HEK293 (cell line): ENCODE data around the gene NAE1.
A peak's percentile ranks its signal among the peaks of the same experiment; 100 is the strongest.

Experiments
- CTCF ChIA-PET: fragments of 350-600 bp; formaldehyde crosslinking; extraction: SDS; loops from one replicate; lab custom pipeline; 2021; ENCODE audit warnings: antibody characterized with exemption; lab: Yijun Ruan, JAX
- POLR2A ChIA-PET: fragments of 300-600 bp; formaldehyde crosslinking; extraction: SDS; loops from one replicate; lab custom pipeline; 2020; ENCODE audit warnings: antibody characterized with exemption, inconsistent platforms; lab: Yijun Ruan, JAX
- H3K27ac ChIP-seq: fragments of 200-500 bp; sonication (Bioruptor generic); 2 replicates; pipeline ENCODE4 v1.5.1; 2014; ENCODE audit warnings: low read depth, low read length, control low read depth, inconsistent platforms; ENCODE audit errors: extremely low read depth
- H3K36me3 ChIP-seq, 2 experiments: fragments of 200-500 bp in 1 of 2; sonication (Bioruptor generic) in 1 of 2; 1 replicate in 1 of 2; 2 replicates in 1 of 2; pipeline ENCODE4 v1.5.1; 2014 to 2017; ENCODE audit warnings: inconsistent platforms in 2 of 2, low read length in 2 of 2; ENCODE audit not compliant: control insufficient read depth in 2 of 2, insufficient read depth in 1 of 2
- H3K4me1 ChIP-seq: fragments of 200-500 bp; sonication (Bioruptor generic); 2 replicates; pipeline ENCODE4 v1.5.1; 2014; ENCODE audit warnings: mild to moderate bottlenecking, low read length, inconsistent platforms; ENCODE audit not compliant: control insufficient read depth, insufficient read depth
- H3K4me3 ChIP-seq: 2 replicates; pipeline ENCODE4 v1.5.1; 2011; ENCODE audit warnings: low read depth, mild to moderate bottlenecking, control low read depth, low read length, moderate library complexity
- H3K9me3 ChIP-seq: fragments of 200-500 bp; sonication (Bioruptor generic); 2 replicates; pipeline ENCODE4 v1.5.1; 2014; ENCODE audit warnings: low read depth, low read length, inconsistent platforms; ENCODE audit not compliant: control insufficient read depth, insufficient read depth
- BCL11A ChIP-seq: fragments of 450-650 bp; formaldehyde crosslinking; IDR thresholded peaks from 2 replicates; pipeline ENCODE4 v1.5.1; 2016; ENCODE audit warnings: low read depth, missing biosample characterization, missing genetic modification characterization
- GLIS1 ChIP-seq: fragments of 450-650 bp; formaldehyde crosslinking; IDR thresholded peaks from 2 replicates; pipeline ENCODE4 v1.5.1; 2016; ENCODE audit warnings: missing biosample characterization, missing genetic modification characterization
- ZBTB1 ChIP-seq: fragments of 450-650 bp; formaldehyde crosslinking; IDR thresholded peaks from 2 replicates; pipeline ENCODE4 v1.5.1; 2016; ENCODE audit warnings: missing biosample characterization, missing genetic modification characterization
- ZIC2 ChIP-seq: fragments of 450-650 bp; formaldehyde crosslinking; IDR thresholded peaks from 2 replicates; pipeline ENCODE4 v1.5.1; 2016; ENCODE audit warnings: missing biosample characterization, missing genetic modification characterization
- ZNF10 ChIP-seq: fragments of 450-650 bp; formaldehyde crosslinking; IDR thresholded peaks from 2 replicates; pipeline ENCODE4 v1.5.1; 2017; ENCODE audit warnings: missing biosample characterization, missing genetic modification characterization
- ZNF121 ChIP-seq: fragments of 450-650 bp; formaldehyde crosslinking; IDR thresholded peaks from 2 replicates; pipeline ENCODE4 v1.5.1; 2016; ENCODE audit warnings: missing biosample characterization, missing genetic modification characterization
- ZNF132 ChIP-seq: fragments of 450-650 bp; formaldehyde crosslinking; IDR thresholded peaks from 2 replicates; pipeline ENCODE4 v1.5.1; 2017; ENCODE audit warnings: missing biosample characterization, missing genetic modification characterization, borderline replicate concordance
- ZNF2 ChIP-seq: fragments of 450-650 bp; formaldehyde crosslinking; IDR thresholded peaks from 2 replicates; pipeline ENCODE4 v1.5.1; 2016; ENCODE audit warnings: missing biosample characterization, missing genetic modification characterization
- ZNF335 ChIP-seq: fragments of 450-650 bp; formaldehyde crosslinking; conservative IDR thresholded peaks from 2 replicates; pipeline ENCODE4 v1.5.1; 2016; ENCODE audit warnings: missing biosample characterization, missing genetic modification characterization
- ZNF433 ChIP-seq: fragments of 450-650 bp; formaldehyde crosslinking; IDR thresholded peaks from 2 replicates; pipeline ENCODE4 v1.5.1; 2016; ENCODE audit warnings: missing biosample characterization, missing genetic modification characterization, low read depth
- ZNF529 ChIP-seq: fragments of 450-650 bp; formaldehyde crosslinking; IDR thresholded peaks from 2 replicates; pipeline ENCODE4 v1.5.1; 2017; ENCODE audit warnings: missing genetic modification characterization, missing biosample characterization; ENCODE audit not compliant: insufficient replicate concordance
- ZNF596 ChIP-seq: fragments of 450-650 bp; IDR thresholded peaks from 2 replicates; pipeline ENCODE4 v1.5.0; 2018; ENCODE audit warnings: missing biosample characterization, mild to moderate bottlenecking, missing genetic modification characterization, moderate library complexity
- ZNF660 ChIP-seq: fragments of 450-650 bp; IDR thresholded peaks from 2 replicates; pipeline ENCODE4 v1.5.1; 2018; ENCODE audit warnings: missing biosample characterization, mild to moderate bottlenecking, missing genetic modification characterization
- ZNF768 ChIP-seq: fragments of 450-650 bp; formaldehyde crosslinking; IDR thresholded peaks from 2 replicates; pipeline ENCODE4 v1.5.1; 2018; ENCODE audit warnings: missing biosample characterization, mild to moderate bottlenecking, missing genetic modification characterization
- TF ChIP-seq, protein P1 (sequence below): fragments of 450-650 bp; formaldehyde crosslinking; IDR thresholded peaks from 2 replicates; pipeline ENCODE4 v1.5.1; 2016; ENCODE audit warnings: missing biosample characterization, missing genetic modification characterization
- TF ChIP-seq, protein P2 (sequence below): fragments of 450-650 bp; formaldehyde crosslinking; IDR thresholded peaks from 2 replicates; pipeline ENCODE4 v1.5.1; 2017; ENCODE audit warnings: missing biosample characterization, missing genetic modification characterization

The NAE1 gene

DNA sequence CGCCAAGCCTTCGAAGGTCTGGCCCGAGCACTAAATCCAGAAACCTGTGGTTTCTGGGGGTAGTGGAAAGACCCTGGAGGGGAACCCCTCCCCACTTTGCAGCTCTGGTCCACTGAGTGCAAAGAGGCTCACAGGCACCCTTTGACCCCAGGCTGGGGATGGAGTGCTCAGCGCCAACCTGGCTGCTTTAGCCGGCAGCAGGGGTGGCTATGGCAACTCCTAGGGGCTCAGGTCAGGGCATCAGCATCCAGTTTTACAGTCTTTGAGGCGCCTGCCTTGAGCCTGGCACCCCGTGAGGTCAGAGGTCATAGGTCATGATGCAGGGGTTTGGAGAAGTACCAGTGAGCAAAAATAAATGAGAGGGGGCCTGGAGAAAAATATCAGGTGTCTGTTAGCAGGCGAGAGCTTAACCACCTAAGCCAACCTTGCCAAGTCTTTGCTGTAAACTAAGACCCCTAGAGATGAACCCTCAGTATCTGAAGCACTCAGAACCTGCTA lies 31.3 kb upstream of the NAE1 start:
- Histone ChIP-seq H3K27ac (no peak overlapping the region), H3K4me3 (no peak overlapping the region), H3K4me1 (no peaks in the 10 kb centered on the region), H3K9me3 (no peaks in the 10 kb centered on the region), H3K36me3 (no peaks in the 10 kb centered on the region)
- TF ChIP-seq ZNF2 (tag by site-specific recombination) (no peak), ZNF529 (tag by site-specific recombination) (no peak), ZNF132 (tag by site-specific recombination) (no peak), ZNF596 (no peak), ZNF335 (tag by site-specific recombination) (peak; percentile 70)
- POLR2A ChIA-PET: interaction anchor here (1.8 kb wide), 1 partner anchor 31 kb away, joined by 5 read pairs; the partner anchor contains the start of gene NAE1
- CTCF ChIA-PET: interaction anchor here (0.6 to 1.4 kb wide), 4 partner anchors 32 to 254 kb away, joined by 3 to 10 read pairs (median 4); partner anchors contain the start of gene NAE1

DNA sequence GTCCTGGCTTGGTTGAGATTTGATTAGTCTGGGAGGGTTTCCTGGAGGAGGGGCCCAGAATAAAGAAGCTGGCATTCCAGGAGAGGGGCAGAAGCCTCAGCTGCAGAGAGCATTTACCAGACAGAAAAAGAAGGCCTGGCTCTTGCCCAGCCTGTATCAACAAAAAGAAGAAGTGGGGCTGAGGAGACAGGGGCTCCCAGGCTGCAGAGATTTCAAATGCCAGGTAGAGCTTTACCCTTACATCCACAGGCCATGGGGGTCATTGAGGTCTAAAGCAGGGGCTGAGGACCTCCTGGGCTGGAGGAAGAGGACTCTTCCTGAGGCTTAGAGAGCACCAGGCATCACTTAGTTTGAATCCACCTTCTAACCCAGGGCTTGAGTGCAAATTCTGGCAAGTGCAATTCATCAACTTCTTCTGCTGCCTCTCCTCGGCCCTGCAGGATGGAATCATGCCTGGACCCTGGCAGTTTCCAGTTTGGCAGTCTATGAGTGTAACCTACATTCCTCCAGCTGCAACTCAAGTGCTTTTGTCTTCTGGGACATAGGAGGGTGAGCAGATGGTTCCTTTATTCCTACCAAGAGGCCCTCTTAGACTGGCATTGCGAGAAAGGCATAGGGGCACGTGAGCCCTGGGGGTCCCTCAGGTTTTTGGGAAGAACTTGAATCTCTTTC lies 28.8 kb upstream of the NAE1 start:
- ChIA-PET CTCF (interaction anchor here (1.0 to 2.3 kb wide), 3 partner anchors 9 to 29 kb away, joined by 5 to 27 read pairs (median 6); partner anchors contain the start of gene NAE1), POLR2A (no interaction called here)
- H3K27ac ChIP-seq: no peak overlapping the region
- H3K9me3 ChIP-seq: no peaks in the 10 kb centered on the region
- TF ChIP-seq ZBTB1 (tag by site-specific recombination): no peak
- 0 out of 2 replicates have a peak, but pooled peaks have one; percentile 10 for TF ChIP-seq ZNF335 (tag by site-specific recombination)
- H3K4me1 ChIP-seq: no peaks in the 10 kb centered on the region
- no peak overlapping the region for H3K4me3 ChIP-seq
- H3K36me3 ChIP-seq: no peaks in the 10 kb centered on the region

DNA sequence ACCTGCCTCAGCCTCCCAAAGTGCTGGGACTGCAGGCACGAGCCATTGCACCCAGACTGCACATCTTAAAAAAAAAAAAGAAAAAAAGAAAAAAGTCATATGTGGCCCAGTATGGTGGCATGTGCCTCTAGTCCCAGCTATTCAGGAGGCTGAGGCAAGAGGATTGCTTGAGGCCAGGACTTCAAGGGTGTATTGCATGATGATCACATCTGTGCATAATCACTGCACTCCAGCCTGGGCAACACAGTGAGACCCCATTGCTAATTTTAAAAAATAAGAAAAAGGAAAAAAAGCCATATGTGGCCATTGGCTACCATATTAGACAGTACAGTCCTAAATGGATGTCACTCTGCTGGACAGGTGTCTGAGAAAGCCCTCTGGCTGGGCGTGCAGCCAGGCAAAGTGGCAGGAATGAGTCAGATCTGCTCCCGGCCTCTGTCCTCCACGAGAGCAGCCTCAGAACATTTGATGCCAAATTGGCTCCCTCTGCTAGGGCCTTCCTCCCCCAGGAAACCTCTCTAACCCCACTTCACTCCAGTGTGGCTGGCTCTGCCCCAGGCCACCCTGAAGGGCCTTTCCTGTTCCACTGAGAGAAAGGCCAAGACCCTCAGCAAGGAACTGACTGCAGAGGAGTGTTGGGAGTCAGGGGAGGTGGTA lies 28.1 kb upstream of the NAE1 start:
- TF ChIP-seq, protein P1, sequence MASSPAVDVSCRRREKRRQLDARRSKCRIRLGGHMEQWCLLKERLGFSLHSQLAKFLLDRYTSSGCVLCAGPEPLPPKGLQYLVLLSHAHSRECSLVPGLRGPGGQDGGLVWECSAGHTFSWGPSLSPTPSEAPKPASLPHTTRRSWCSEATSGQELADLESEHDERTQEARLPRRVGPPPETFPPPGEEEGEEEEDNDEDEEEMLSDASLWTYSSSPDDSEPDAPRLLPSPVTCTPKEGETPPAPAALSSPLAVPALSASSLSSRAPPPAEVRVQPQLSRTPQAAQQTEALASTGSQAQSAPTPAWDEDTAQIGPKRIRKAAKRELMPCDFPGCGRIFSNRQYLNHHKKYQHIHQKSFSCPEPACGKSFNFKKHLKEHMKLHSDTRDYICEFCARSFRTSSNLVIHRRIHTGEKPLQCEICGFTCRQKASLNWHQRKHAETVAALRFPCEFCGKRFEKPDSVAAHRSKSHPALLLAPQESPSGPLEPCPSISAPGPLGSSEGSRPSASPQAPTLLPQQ (tag by site-specific recombination): 0 out of 2 replicates have a peak, but pooled peaks have one; percentile 27
- TF ChIP-seq ZNF2 (tag by site-specific recombination): no peak
- peak; percentile 88 for TF ChIP-seq ZNF121 (tag by site-specific recombination)
- TF ChIP-seq ZNF768 (tag by site-specific recombination): no peak
- TF ChIP-seq GLIS1 (tag by site-specific recombination): peak; percentile 63
- TF ChIP-seq ZNF10: no peak
- TF ChIP-seq BCL11A (tag by site-specific recombination): no peak
- peak; percentile 41; the same call in 1 of the 2 replicates for TF ChIP-seq ZIC2 (tag by site-specific recombination)
- peak; percentile 54; the same call in 1 of the 2 replicates for TF ChIP-seq ZNF660 (tag by site-specific recombination)
- TF ChIP-seq, protein P2, sequence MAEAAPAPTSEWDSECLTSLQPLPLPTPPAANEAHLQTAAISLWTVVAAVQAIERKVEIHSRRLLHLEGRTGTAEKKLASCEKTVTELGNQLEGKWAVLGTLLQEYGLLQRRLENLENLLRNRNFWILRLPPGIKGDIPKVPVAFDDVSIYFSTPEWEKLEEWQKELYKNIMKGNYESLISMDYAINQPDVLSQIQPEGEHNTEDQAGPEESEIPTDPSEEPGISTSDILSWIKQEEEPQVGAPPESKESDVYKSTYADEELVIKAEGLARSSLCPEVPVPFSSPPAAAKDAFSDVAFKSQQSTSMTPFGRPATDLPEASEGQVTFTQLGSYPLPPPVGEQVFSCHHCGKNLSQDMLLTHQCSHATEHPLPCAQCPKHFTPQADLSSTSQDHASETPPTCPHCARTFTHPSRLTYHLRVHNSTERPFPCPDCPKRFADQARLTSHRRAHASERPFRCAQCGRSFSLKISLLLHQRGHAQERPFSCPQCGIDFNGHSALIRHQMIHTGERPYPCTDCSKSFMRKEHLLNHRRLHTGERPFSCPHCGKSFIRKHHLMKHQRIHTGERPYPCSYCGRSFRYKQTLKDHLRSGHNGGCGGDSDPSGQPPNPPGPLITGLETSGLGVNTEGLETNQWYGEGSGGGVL (tag by site-specific recombination): peak; percentile 80
- peak; percentile 51 for TF ChIP-seq ZNF335 (tag by site-specific recombination)
- TF ChIP-seq ZNF433: no peak
- H3K9me3 ChIP-seq: no peaks in the 10 kb centered on the region
- no peaks in the 10 kb centered on the region for H3K36me3 ChIP-seq
- H3K27ac ChIP-seq: no peak overlapping the region
- POLR2A ChIA-PET: no interaction called here
- no peak overlapping the region for H3K4me3 ChIP-seq
- H3K4me1 ChIP-seq: no peaks in the 10 kb centered on the region
- CTCF ChIA-PET: interaction anchor here (1.0 to 2.3 kb wide), 2 partner anchors 9 to 29 kb away, joined by 6 to 27 read pairs; partner anchors contain the start of gene NAE1
